Psoas muscle (tissue), 8 donors: ENCODE measurements around the gene PYURF. TPM values are rescaled to one million over a fixed set of nuclear protein-coding genes. Genes with fewer than 3 reads are reported as not detected.

Source experiments
- ATAC-seq, 4 donors: fragments of 200-7000 bp; cut with Tn5 transposase; one replicate each; pipeline ENCODE4 v1.9.1; 2020; ENCODE audit warnings: moderate library complexity in 3 of 4, mild to moderate bottlenecking in 2 of 4
- DNase-seq, 2 donors: peaks; one replicate each; pipeline ENCODE4 v3.0.0-alpha.2; 2020
- H3K27ac ChIP-seq: fragments of 200-600 bp; one replicate; pipeline ENCODE4 v1.8.0; 2022
- H3K27me3 ChIP-seq, 3 donors: fragments of 200-600 bp in 1 of 3; one replicate each; pipeline versions ENCODE4 v1.6.1 to v1.8.0; 2013 to 2022; ENCODE audit warnings: low read length in 2 of 3, mild to moderate bottlenecking in 2 of 3, moderate library complexity in 1 of 3; ENCODE audit not compliant: insufficient read depth in 3 of 3
- H3K36me3 ChIP-seq, 2 donors: fragments of 200-600 bp in 1 of 2; one replicate each; pipeline versions ENCODE4 v1.6.1 to v1.8.0; 2013 to 2022; ENCODE audit warnings: low read depth in 1 of 2, mild to moderate bottlenecking in 1 of 2, moderate library complexity in 1 of 2; ENCODE audit not compliant: insufficient read depth in 1 of 2
- H3K4me1 ChIP-seq: fragments of 200-600 bp; one replicate; pipeline ENCODE4 v1.8.0; 2022
- H3K4me3 ChIP-seq: fragments of 200-600 bp; one replicate; pipeline ENCODE4 v1.8.0; 2022; ENCODE audit warnings: mild to moderate bottlenecking
- H3K9me3 ChIP-seq: fragments of 200-600 bp; one replicate; pipeline ENCODE4 v1.8.0; 2022
- WGBS, 3 donors: extraction: QIAGEN DNeasy Blood & Tissue Kit; methylation state at CpG; one replicate each; pipeline versions ENCODE4 v1.1.6 to v1.1.7; 2013; 5-methylcytosine and 5-hydroxymethylcytosine counted together
- intact Hi-C, 2 donors: fragments of 100-400 bp; cut with DNase I; formaldehyde crosslinking; loops; one replicate each; pipeline versions ENCODE4 v1.11.0 to v1.14.2; 2022
- polyA plus RNA-seq, 3 donors: library from polyadenylated mRNA; stranded (reverse); fragments of 200-250 nt; gene quantifications; one replicate each; pipeline ENCODE4 v1.2.3, GENCODE V29; 2013
- total RNA-seq, 4 donors: library from RNA; stranded (reverse); fragmentation: NEBNext Ultra II Directional in 2 of 4; extraction: Animal tissue kit (Norgen Biotek cat#: 25700) in 2 of 4; gene quantifications; one replicate each; pipeline versions ENCODE4 v1.2.1 to v1.2.4, GENCODE V29; 2021 to 2023
- TF ChIP-seq, protein P1 (sequence below): fragments of 200-600 bp; IDR thresholded peaks from one replicate; pipeline ENCODE4 v1.8.0; 2022; ENCODE audit warnings: antibody characterized with exemption
- donor health status: healthy with polysubstance abuse.
- donor health status: DM: no; HTN: no; CAD: no; lungs with moderate emphysema.
- donor health status: Bipolar disorder and iron deficiency.
- donor health status: healthy.
- donor health status: DM: yes; HTN: yes; CAD: no.
- donor health status: DM: no; HTN: no; CAD: no.
- donor health status: DM: no; HTN: no; CAD: no.
- donor health status: DM: yes; HTN: yes; CAD: no.

PYURF gene
- total and polyA plus RNA-seq, 7 donors: 51.8 to 106 (median 61.8) TPM

DNA sequence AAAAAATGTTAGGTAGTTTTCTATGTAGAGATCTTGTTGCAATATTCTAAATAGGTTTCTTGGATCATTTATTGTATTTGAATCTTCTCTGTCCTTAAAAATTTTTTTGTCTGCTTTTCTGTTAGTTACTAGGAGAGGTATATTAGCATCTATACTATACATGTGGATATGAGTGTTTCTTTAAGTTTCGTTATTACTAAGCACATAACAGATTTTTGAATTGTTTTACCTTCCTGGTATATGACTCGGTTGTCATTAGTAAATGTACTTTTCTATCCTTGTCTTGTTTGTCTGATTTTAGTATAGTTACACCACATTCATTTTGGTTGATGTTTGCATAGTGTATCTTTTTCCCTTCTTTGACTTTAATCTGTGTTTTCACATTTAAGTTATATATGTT is 20.2 kb downstream of the PYURF start:
- intact Hi-C loops: no loop called here
- no peaks in the 10 kb centered on the region for H3K27me3 ChIP-seq
- H3K4me3 ChIP-seq: no peak overlapping the region
- TF ChIP-seq, protein P1, sequence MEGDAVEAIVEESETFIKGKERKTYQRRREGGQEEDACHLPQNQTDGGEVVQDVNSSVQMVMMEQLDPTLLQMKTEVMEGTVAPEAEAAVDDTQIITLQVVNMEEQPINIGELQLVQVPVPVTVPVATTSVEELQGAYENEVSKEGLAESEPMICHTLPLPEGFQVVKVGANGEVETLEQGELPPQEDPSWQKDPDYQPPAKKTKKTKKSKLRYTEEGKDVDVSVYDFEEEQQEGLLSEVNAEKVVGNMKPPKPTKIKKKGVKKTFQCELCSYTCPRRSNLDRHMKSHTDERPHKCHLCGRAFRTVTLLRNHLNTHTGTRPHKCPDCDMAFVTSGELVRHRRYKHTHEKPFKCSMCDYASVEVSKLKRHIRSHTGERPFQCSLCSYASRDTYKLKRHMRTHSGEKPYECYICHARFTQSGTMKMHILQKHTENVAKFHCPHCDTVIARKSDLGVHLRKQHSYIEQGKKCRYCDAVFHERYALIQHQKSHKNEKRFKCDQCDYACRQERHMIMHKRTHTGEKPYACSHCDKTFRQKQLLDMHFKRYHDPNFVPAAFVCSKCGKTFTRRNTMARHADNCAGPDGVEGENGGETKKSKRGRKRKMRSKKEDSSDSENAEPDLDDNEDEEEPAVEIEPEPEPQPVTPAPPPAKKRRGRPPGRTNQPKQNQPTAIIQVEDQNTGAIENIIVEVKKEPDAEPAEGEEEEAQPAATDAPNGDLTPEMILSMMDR: no peak
- no peak overlapping the region for H3K27ac ChIP-seq
- no peaks in the 10 kb centered on the region for H3K9me3 ChIP-seq
- 91 to 96% (median 94%) methylated on average over 2 of the region's 2 CpGs for WGBS, 3 donors
- no peaks in the 10 kb centered on the region for H3K36me3 ChIP-seq
- ATAC-seq (no peak), DNase-seq (no peak)
- no peaks in the 10 kb centered on the region for H3K4me1 ChIP-seq

DNA sequence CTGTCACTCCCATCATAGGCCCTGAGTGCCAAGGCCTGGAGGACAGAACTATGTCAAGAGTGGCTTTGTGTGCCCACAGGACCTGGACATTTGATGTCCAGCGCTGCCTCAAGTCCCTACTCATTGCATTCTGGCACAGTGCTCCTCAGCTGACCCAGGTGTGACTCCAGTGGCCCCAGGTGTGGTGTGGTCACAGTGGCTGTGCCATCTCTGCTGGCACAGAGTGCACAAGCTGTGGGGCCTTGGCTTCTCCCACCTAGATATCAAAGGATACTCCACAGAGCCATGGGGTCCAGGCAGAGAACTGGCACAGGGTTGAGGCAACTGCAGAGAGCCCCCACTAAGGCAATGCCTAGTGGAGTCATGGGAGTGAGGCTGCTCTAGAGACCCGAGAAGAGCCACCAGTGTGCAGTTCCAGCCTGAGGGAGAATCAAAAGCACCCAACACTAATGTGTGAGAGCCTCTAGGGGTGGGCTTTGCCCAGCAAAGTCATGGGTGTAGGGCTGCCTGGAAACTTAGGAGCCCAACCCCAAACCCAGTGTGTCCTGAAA is 25.6 kb downstream of the PYURF start:
- intact Hi-C loops: no loop called here
- no peak overlapping the region for H3K27ac ChIP-seq
- no peaks in the 10 kb centered on the region for H3K4me1 ChIP-seq
- peaks cover 0 to 2% of the 10 kb centered on the region in 2 donors for H3K36me3 ChIP-seq
- DNase-seq (no peak), ATAC-seq (no peak)
- WGBS, 3 donors: 91 to 97% (median 93%) methylated on average over 2 of the region's 2 CpGs
- H3K4me3 ChIP-seq: no peak overlapping the region
- TF ChIP-seq, protein P1: no peak
- no peaks in the 10 kb centered on the region for H3K27me3 ChIP-seq
- H3K9me3 ChIP-seq: no peaks in the 10 kb centered on the region

DNA sequence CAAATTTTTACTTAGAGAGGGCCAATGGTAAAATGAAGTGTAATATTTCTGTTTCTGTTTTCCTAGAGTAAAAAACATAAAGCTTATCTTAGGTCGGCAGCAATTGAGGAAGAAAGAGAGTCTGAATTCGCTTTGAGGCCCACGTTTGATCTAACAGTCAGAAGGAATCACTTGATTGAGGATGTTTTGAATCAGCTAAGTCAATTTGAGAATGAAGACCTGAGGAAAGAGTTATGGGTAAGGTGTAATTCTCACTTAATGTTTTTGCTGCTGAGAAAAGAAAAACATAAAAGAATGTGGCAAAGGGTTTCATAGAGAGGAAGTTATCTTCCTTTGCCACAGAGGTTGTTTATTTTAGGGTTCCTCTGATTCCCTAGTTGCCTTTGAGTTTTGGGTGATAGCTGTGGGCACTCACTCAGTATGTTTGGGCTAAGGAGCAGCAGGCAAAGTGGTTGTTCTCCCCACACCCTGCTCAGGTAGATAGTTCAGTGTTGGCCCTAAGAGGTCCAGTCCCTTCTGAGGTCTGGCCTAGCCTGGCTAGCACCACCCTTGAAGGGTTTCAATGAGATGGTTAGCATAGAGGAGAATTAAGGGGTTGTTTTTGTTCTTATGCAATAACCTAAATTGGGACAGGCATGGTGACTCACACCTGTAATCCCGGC is 34.3 kb downstream of the PYURF start:
- intact Hi-C loops: no loop called here
- H3K27me3 ChIP-seq: no peaks in the 10 kb centered on the region
- ATAC-seq (no peak), DNase-seq (no peak)
- no peaks in the 10 kb centered on the region for H3K4me1 ChIP-seq
- no peak overlapping the region for H3K4me3 ChIP-seq
- WGBS, 3 donors: 84 to 89% (median 87%) methylated on average over 4 of the region's 4 CpGs
- no peak overlapping the region for H3K27ac ChIP-seq
- TF ChIP-seq, protein P1: no peak
- H3K9me3 ChIP-seq: no peaks in the 10 kb centered on the region
- H3K36me3 ChIP-seq: peaks cover 0 to 5% of the 10 kb centered on the region in 2 donors

DNA sequence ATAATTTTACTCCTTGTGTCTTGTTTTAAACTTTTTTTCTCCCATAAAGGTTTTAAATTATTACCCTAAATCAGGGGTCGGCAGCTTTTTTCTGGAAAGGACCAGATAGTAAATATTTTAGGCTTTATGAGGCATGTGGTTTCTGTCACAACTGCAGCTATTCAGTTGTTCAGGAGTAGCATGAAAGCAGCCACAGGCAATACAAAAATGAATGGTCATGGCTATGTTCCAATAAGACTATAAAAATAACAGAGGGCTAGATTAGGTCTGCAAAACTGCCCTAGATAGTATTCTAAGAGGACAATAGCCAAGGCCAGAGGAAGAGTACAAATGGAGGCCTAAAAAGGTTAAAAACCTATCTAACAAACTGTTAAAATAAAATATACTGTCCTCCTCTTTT is 42.0 kb downstream of the PYURF start:
- DNase-seq (no peak), ATAC-seq (no peak)
- Histone ChIP-seq H3K4me3 (no peak overlapping the region), H3K27me3 (no peaks in the 10 kb centered on the region), H3K36me3 (no peaks in the 10 kb centered on the region), H3K9me3 (no peaks in the 10 kb centered on the region), H3K27ac (no peak overlapping the region), H3K4me1 (no peaks in the 10 kb centered on the region)
- intact Hi-C loops: no loop called here
- TF ChIP-seq, protein P1: no peak
- WGBS, 3 donors: 45 to 65% (median 51%) methylated on average over 1 of the region's 1 CpG

DNA sequence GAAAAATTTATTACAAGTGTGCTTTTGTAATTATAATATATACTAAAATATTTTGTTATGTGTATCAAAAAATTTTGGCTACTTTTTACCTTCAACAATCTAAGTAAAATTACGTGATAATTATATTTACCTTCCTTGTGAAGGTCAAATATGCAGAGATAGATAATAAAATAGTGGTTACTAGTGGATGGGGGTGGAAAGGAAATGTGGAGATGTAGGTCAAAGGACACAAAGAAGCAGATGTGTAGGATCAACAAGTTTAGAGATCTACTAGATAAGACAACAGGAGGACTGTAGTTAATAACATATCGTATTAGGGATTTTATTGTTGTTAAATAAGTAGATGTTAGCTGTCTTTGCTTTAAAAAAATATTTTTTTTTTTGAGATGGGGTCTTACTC is 45.3 kb downstream of the PYURF start:
- TF ChIP-seq, protein P1: no peak
- intact Hi-C loops: no loop called here
- Histone ChIP-seq H3K4me3 (no peak overlapping the region), H3K27ac (no peak overlapping the region), H3K4me1 (no peaks in the 10 kb centered on the region), H3K9me3 (no peaks in the 10 kb centered on the region), H3K36me3 (no peaks in the 10 kb centered on the region), H3K27me3 (no peaks in the 10 kb centered on the region)
- no peak for ATAC-seq
- DNase-seq: no peak
- whole genome bisulfite sequencing, 3 donors: 96 to 98% (median 98%) methylated on average over 2 of the region's 2 CpGs
